Central memory CD8-positive, alpha-beta T cell (primary cell): ENCODE results near the gene ANKUB1.

Source experiments
- ATAC-seq: fragments of 150-1000 bp; cut with Tn5 transposase; replicated peaks from 2 replicates; pipeline ENCODE4 v1.10.0; 2022; ENCODE audit warnings: mild to moderate bottlenecking, moderate FRiP score, moderate number of reproducible peaks; ENCODE audit not compliant: poor library complexity, severe bottlenecking; ENCODE audit errors: extremely low read depth
- DNase-seq, 2 donors: peaks; one replicate each; pipeline ENCODE4 v3.0.0; 2021; ENCODE audit warnings: low spot score in 2 of 2
- H3K27ac Mint-ChIP-seq: one replicate; pipeline ENCODE4 v1.8.0; 2022; ENCODE audit warnings: low read depth, mild to moderate bottlenecking, moderate library complexity, mixed read lengths
- H3K27me3 Mint-ChIP-seq: one replicate; pipeline ENCODE4 v1.8.0; 2022; ENCODE audit warnings: mixed read lengths
- H3K36me3 Mint-ChIP-seq: one replicate; pipeline ENCODE4 v1.8.0; 2022; ENCODE audit warnings: mild to moderate bottlenecking, moderate library complexity, mixed read lengths; ENCODE audit not compliant: insufficient read depth
- H3K4me1 Mint-ChIP-seq: one replicate; pipeline ENCODE4 v1.8.0; 2022; ENCODE audit warnings: mixed read lengths
- H3K4me3 Mint-ChIP-seq: one replicate; pipeline ENCODE4 v1.8.0; 2022; ENCODE audit warnings: mild to moderate bottlenecking, moderate library complexity, mixed read lengths
- H3K9me3 Mint-ChIP-seq: one replicate; pipeline ENCODE4 v1.8.0; 2022; ENCODE audit warnings: mixed read lengths

ANKUB1 gene

DNA sequence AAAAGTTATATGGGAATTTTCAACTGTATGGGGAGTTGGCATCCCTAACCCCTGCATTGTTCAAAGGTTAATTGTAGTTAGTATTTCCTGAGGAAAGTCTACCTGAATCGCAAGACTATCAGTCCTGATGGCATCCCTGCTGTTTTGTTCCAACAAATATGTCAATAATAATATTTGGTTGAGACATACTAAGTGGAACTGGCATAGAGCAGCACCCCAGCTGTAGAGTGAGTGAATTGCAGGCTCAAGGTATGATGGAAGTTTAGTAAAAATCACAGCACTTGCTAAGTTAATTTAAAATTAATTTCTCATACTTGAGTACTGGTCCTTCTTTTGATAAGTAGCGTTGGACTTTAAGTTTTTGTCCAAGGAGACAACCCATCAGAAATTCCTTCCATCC is 22.1 kb downstream of the ANKUB1 start:
- DNase-seq = no peak
- no peak overlapping the region for H3K27ac Mint-ChIP-seq
- peaks cover 40% of the 10 kb centered on the region for H3K27me3 Mint-ChIP-seq
- no peaks in the 10 kb centered on the region for H3K4me1 Mint-ChIP-seq
- no peaks in the 10 kb centered on the region for H3K36me3 Mint-ChIP-seq
- ATAC-seq = no peak
- H3K4me3 Mint-ChIP-seq = no peak overlapping the region
- H3K9me3 Mint-ChIP-seq = no peaks in the 10 kb centered on the region

DNA sequence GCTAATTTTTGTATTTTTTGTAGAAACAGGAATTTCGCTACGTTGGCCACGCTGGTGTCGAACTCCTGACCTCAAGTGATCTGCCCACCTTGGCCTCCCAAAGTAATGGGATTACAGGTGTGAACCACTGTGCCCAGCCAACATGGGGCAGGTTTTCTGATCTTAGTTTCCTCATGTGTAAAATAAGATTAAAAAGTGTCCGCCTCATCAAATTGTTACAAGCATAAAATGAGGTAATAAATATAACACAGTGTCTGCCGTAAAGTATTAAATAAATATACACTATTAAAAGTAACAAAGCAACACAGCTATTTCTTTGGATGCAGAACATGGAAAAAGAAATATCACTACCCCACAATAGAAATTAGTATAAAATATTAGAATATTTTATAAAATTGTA is 23.6 kb downstream of the ANKUB1 start:
- no peak for DNase-seq

DNA sequence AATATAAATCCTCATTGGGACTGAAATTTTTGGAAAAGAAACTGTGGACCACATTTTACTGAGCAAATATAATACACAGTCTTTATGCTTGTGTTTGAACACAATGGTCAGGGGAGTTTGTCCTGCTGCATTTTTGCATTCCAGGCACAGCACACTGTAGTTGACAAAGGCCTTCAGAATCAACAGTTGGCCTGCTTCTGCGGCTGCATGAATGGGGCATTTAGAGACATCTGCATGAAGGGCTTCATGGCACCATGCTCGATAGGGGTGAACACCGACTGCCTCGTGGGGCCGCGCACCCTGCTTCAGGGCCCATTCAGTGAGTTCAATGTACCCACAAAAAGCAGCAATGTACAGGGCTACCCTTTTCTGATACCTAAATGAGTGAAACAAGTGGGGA is 24.6 kb downstream of the ANKUB1 start:
- no peak for ATAC-seq
- no peaks in the 10 kb centered on the region for H3K4me1 Mint-ChIP-seq
- H3K4me3 Mint-ChIP-seq = no peak overlapping the region

More for the DNA sequence above, 23.6 kb downstream of the ANKUB1 start:
- Mint-ChIP-seq H3K27me3 (peaks cover 40% of the 10 kb centered on the region), H3K9me3 (no peaks in the 10 kb centered on the region), H3K36me3 (no peaks in the 10 kb centered on the region), H3K4me1 (no peaks in the 10 kb centered on the region), H3K27ac (no peak overlapping the region), H3K4me3 (no peak overlapping the region)
- ATAC-seq = no peak

DNA sequence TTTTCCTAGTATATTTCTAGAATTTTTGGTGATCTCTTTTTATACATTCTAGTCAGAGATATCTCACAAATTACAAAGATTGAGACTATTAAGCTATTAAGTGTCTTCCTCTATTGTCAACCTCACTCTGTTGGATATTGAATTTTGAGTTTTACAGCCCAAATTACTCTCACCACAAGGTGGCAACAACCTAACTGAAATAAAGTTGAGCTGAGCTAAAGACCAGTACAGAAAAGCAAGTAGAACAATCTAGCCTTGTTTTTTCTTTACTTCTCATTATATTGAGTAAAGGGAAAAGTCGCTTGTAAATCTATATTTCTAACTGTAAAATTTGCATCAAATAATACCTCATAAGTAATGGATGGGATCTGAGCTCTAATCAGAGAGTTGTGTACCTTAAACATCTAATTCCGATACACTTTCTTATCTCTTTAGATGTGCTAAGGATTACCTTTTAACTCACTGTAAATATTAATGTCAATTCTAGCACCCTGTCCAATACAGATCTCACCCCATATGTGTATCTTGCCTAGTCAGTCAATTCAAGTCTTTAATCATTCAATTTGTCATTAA is 26.5 kb downstream of the ANKUB1 start:
- Mint-ChIP-seq H3K9me3 (no peaks in the 10 kb centered on the region), H3K36me3 (no peaks in the 10 kb centered on the region), H3K27ac (no peak overlapping the region), H3K4me3 (no peak overlapping the region), H3K4me1 (no peaks in the 10 kb centered on the region), H3K27me3 (peaks cover 26% of the 10 kb centered on the region)
- ATAC-seq = no peak
- no peak for DNase-seq

More for the DNA sequence above, 24.6 kb downstream of the ANKUB1 start:
- H3K9me3 Mint-ChIP-seq = no peaks in the 10 kb centered on the region
- peaks cover 40% of the 10 kb centered on the region for H3K27me3 Mint-ChIP-seq
- no peak for DNase-seq
- no peaks in the 10 kb centered on the region for H3K36me3 Mint-ChIP-seq
- no peak overlapping the region for H3K27ac Mint-ChIP-seq

DNA sequence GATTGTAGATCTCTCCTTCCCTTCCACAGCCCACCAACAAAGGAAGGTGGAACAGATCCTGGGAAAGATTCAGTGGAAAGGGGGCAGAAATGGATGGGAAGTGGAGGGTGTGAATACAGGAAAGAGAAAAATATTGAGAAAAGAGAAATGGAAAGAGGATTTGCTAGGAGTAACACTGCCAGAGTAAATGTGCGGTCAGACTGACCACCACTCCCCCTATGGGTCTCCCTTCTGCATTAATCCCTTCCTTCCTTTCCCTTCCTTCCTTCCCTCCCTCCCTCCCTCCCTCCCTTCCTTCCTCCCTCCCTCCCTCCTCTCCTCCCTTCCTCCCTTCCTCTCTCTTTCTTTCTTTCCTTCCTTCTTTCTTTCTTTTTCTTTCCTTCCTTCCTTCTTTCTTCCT is 28.1 kb downstream of the ANKUB1 start:
- peaks cover 25% of the 10 kb centered on the region for H3K27me3 Mint-ChIP-seq
- DNase-seq (no peak), ATAC-seq (no peak)
- H3K4me3 Mint-ChIP-seq = no peak overlapping the region
- H3K27ac Mint-ChIP-seq = no peak overlapping the region
- H3K9me3 Mint-ChIP-seq = no peaks in the 10 kb centered on the region
- H3K36me3 Mint-ChIP-seq = no peaks in the 10 kb centered on the region
- H3K4me1 Mint-ChIP-seq = no peaks in the 10 kb centered on the region

DNA sequence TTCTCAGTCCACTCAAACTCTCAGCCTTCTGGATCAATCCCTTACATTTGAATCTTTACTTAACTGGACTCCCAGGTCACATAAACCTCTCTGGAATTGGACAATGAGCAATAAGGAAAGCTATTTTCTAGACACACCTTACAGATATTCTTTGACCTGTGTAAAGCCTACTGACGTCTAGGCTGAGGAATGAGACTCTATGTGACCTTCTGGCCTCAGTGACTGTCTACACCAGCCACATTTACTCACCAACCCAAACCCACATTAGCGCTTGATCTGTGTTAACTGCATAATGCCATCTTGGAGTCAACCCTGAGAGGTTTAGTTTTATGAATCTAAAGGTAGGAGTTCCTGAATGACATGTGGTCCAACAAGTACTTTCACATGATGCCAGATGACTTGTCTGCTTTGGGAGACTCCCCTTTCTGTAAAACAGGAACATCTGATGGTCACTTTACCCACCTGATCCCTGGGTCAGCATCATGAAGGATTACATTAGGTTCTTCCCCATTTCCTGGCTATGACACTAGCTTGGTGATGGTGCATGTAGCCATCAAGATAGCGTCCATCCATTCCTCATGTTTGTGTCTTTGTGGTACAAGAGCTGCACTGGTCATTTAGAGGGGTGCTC is 28.7 kb downstream of the ANKUB1 start:
- H3K27ac Mint-ChIP-seq = no peak overlapping the region
- DNase-seq (no peak), ATAC-seq (no peak)
- H3K4me3 Mint-ChIP-seq = no peak overlapping the region
- H3K4me1 Mint-ChIP-seq = no peaks in the 10 kb centered on the region
- no peaks in the 10 kb centered on the region for H3K9me3 Mint-ChIP-seq
- peaks cover 28% of the 10 kb centered on the region for H3K27me3 Mint-ChIP-seq
- no peaks in the 10 kb centered on the region for H3K36me3 Mint-ChIP-seq

DNA sequence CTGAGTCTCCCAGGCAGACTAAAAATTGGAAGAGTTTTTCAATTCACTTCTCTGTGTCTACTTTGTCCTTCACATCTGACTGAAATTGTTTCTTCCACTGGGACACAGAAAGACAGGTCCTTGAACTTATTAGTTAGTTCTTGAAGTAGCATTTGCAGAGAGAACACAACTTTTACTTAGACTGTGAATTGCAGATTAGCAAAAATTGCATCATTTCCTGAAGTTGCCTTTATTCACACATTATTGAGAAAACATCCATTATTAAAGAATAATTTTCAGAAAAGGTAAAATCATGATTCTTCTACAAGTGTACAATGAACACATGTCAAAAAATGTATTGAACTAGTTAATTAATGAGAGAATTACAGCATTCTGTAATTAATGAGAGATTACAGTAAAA is 38.6 kb downstream of the ANKUB1 start:
- H3K27ac Mint-ChIP-seq = no peak overlapping the region
- H3K4me1 Mint-ChIP-seq = peaks cover 11% of the 10 kb centered on the region
- peak overlapping the region; percentile 96 for H3K4me3 Mint-ChIP-seq
- no peaks in the 10 kb centered on the region for H3K9me3 Mint-ChIP-seq
- H3K36me3 Mint-ChIP-seq = peaks cover 16% of the 10 kb centered on the region
- no peak for DNase-seq
- peaks cover 24% of the 10 kb centered on the region for H3K27me3 Mint-ChIP-seq
- no peak for ATAC-seq

DNA sequence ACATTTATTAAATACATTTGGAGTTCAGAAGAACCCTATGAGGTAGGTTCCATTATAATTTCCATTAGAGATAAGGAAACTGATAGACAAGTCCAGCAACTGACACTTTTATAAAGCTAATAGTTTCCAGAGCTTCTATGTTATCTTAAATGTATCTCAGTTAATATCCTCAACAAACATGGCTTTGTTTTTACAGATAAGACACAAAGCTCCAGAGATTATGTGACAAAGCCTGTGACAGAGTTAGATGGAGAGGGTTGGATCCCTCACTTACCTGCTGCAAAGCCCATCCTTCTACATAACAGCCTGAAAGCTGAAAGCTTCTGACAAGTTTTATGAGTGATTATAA is 39.6 kb downstream of the ANKUB1 start:
- no peak for ATAC-seq
- peaks cover 15% of the 10 kb centered on the region for H3K4me1 Mint-ChIP-seq
- H3K36me3 Mint-ChIP-seq = peaks cover 22% of the 10 kb centered on the region

DNA sequence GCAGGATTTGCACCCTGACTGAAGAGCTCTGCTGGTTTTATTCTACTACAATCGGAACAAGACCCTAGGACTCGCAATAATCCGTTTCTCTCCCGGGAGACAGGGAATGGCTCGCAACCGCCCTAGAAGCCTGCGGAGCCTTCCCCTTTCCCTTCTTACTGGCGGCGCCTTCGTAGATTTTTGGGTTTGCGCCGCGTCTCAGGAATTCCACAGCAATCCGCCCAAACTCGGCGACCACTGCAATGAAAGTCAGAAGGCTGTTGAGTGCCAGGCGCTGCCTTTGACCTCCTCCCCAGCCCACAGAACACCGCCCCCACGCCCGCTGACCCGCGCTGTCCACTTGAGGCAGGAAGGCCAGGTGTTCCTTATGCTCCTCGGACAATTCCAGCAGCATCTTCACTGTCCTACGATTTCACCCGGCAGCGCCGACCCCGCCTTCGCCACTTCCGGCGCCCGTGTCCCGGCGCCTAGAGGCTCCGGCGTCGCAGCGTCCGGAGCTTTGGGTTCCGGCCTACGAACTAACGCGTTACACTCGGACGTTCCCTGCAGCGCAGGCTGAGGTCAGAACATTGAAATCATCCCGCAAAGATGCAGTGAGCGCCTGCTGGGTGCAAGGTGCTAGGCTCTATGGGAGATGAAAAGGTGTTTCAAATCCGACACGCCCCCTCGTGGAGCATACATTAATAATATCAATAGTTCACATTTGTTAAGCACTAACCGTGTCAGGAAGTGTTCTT is 40.1 kb downstream of the ANKUB1 start, which contains the start of gene COMMD2:
Gene COMMD2, minus strand, starts transcription at position 439 of the 737 bp plus-strand sequence. Its CDS starts 45 bp downstream, at position 394.
- ATAC-seq (peak; percentile 89), DNase-seq (peak; percentile 51 to 57)
- H3K4me1 Mint-ChIP-seq = peaks cover 17% of the 10 kb centered on the region
- H3K36me3 Mint-ChIP-seq = peaks cover 25% of the 10 kb centered on the region
- no peaks in the 10 kb centered on the region for H3K9me3 Mint-ChIP-seq
- peak within 1 kb of the TSS; percentile 92 for H3K27ac Mint-ChIP-seq
- H3K4me3 Mint-ChIP-seq = peak within 1 kb of the TSS; percentile 96
- H3K27me3 Mint-ChIP-seq = peaks cover 9% of the 10 kb centered on the region

More for the DNA sequence above, 39.6 kb downstream of the ANKUB1 start:
- Mint-ChIP-seq H3K27ac (peak overlapping the region; percentile 92), H3K4me3 (peak overlapping the region; percentile 96), H3K27me3 (peaks cover 14% of the 10 kb centered on the region), H3K9me3 (no peaks in the 10 kb centered on the region)
- no peak for DNase-seq

DNA sequence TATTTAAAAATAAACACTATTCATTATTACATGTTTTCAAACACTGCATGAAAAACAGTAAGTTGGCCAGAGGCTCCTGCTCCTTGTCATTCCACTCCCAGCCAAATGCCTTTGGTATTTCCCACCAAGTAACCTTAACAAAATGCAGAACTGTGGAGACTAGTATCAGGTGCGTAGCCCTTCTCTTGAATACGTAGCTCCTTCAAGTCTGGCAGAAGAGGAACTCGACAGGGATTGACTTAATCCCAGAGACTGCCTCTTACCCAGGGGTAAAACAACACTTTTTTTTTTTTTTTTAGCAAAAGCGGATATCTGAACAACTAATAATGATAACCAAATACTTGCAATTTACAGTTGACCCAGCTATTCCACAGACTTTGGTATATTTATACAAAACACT is 40.8 kb downstream of the ANKUB1 start:
- ATAC-seq = peak; percentile 10
- Mint-ChIP-seq H3K27me3 (peaks cover 2% of the 10 kb centered on the region), H3K9me3 (no peaks in the 10 kb centered on the region), H3K4me1 (peaks cover 21% of the 10 kb centered on the region), H3K27ac (peak overlapping the region; percentile 92), H3K4me3 (peak overlapping the region; percentile 96), H3K36me3 (peaks cover 32% of the 10 kb centered on the region)
- DNase-seq = no peak

DNA sequence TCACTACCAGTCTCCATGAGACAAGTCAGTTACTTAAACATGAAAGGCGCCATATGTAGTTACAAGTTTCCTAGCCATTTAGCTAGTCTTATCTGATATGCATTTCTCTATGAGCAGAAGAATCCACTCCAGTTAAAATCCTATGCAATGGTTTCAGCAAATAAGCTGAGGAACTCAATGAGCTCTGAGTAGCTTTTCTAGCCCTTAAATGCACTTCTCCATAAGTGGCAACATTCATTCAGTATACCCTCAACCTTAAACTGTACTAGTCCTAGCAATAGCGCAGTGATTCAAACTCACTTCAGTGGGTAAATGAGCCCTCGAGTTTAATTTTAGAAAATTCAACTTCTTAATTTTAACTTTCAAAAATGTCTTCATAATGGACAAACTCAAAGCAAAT is 47.7 kb downstream of the ANKUB1 start:
- no peak for ATAC-seq

DNA sequence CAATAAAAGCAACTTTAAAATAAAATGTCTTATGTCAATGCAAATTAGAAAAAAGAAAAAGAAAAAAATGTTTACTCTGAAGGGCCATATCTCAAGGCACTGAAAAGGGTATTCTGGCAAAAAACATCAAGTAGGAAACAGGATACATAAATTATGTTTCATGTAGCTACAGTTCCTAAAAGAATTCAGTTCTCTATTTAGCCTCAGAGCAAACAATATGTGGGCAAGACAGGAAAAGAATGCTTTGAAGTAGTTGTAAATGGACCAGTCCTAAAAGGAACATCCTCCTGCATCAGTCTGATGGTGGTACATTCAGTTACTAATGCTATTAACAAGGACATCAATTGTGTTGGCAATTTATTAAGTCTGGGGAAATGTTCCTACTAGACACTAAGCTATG is 48.2 kb downstream of the ANKUB1 start:
- H3K4me1 Mint-ChIP-seq = peaks cover 14% of the 10 kb centered on the region
- H3K4me3 Mint-ChIP-seq = no peak overlapping the region
- H3K36me3 Mint-ChIP-seq = peaks cover 56% of the 10 kb centered on the region
- no peak for DNase-seq
- no peak overlapping the region for H3K27ac Mint-ChIP-seq
- H3K9me3 Mint-ChIP-seq = no peaks in the 10 kb centered on the region
- no peaks in the 10 kb centered on the region for H3K27me3 Mint-ChIP-seq
- ATAC-seq = no peak

More for the DNA sequence above, 47.7 kb downstream of the ANKUB1 start:
- no peak overlapping the region for H3K27ac Mint-ChIP-seq
- H3K36me3 Mint-ChIP-seq = peaks cover 57% of the 10 kb centered on the region
- H3K27me3 Mint-ChIP-seq = no peaks in the 10 kb centered on the region
- no peaks in the 10 kb centered on the region for H3K9me3 Mint-ChIP-seq
- peaks cover 17% of the 10 kb centered on the region for H3K4me1 Mint-ChIP-seq
- no peak overlapping the region for H3K4me3 Mint-ChIP-seq
- no peak for DNase-seq

DNA sequence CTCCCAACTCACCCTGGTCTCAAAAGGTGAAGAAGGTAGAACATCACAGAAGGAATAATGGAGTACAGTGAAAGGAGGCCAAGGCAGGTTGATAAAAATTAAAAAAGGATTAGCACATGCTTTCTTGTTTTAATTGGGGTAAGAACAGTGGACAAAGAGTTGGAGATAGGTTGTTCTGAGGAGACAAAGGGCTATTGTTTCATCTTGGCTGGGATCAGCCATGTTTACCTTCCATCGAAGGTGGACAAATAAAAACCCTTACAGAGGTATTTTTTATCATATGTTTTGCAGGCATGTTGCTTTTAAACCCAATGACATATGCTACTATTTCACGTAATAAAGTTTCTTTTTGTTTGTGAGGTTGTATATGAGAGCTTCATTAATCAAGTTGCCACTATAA is 53.0 kb downstream of the ANKUB1 start:
- Mint-ChIP-seq H3K9me3 (no peaks in the 10 kb centered on the region), H3K27ac (no peak overlapping the region), H3K4me1 (peaks cover 5% of the 10 kb centered on the region), H3K36me3 (peaks cover 25% of the 10 kb centered on the region), H3K27me3 (no peaks in the 10 kb centered on the region), H3K4me3 (no peak overlapping the region)
- DNase-seq (no peak), ATAC-seq (no peak)
